Fibroblast of lung (primary cell): Measurements from ENCODE around the gene EDA. TPM values are rescaled to one million over a fixed set of nuclear protein-coding genes. Genes with fewer than 3 reads are reported as not detected.

Source experiments
- DNase-seq, 2 donors: peaks; one replicate each; pipeline versions ENCODE4 v3.0.0 to v3.0.0-alpha.2; 2010; ENCODE audit warnings: low read depth in 2 of 2
- H2AFZ ChIP-seq: 2 replicates; pipeline ENCODE4 v1.5.1; 2012; ENCODE audit warnings: low read length, control low read depth, inconsistent platforms
- H3K27ac ChIP-seq: 2 replicates; pipeline ENCODE4 v1.5.1; 2011; ENCODE audit warnings: low read length, control low read depth; ENCODE audit not compliant: insufficient read depth
- H3K27me3 ChIP-seq: 2 replicates; pipeline ENCODE4 v1.5.1; 2011; ENCODE audit warnings: mild to moderate bottlenecking, low read length; ENCODE audit not compliant: control insufficient read depth, insufficient read depth
- H3K36me3 ChIP-seq: 2 replicates; pipeline ENCODE4 v1.5.1; 2011; ENCODE audit warnings: low read length; ENCODE audit not compliant: control insufficient read depth, insufficient read depth
- H3K4me1 ChIP-seq: 2 replicates; pipeline ENCODE4 v1.5.1; 2011; ENCODE audit warnings: low read length; ENCODE audit not compliant: control insufficient read depth, insufficient read depth; ENCODE audit errors: extremely low read depth
- H3K4me2 ChIP-seq: 2 replicates; pipeline ENCODE4 v1.5.1; 2011; ENCODE audit warnings: low read length, control low read depth; ENCODE audit not compliant: insufficient read depth; ENCODE audit errors: extremely low read depth
- H3K4me3 ChIP-seq, 4 experiments: fragments of 200-600 bp in 1 of 4; sonication (generic) in 1 of 4; replicated peaks in 1 of 4; 2 replicates each; pipeline ENCODE4 v1.5.1; 2011 to 2016; ENCODE audit warnings: low read length in 4 of 4, low read depth in 3 of 4, mild to moderate bottlenecking in 3 of 4, control low read depth in 2 of 4, inconsistent platforms in 1 of 4, mixed read lengths in 1 of 4; ENCODE audit not compliant: insufficient read depth in 1 of 4; ENCODE audit errors: control extremely low read depth in 1 of 4
- H3K79me2 ChIP-seq: 2 replicates; pipeline ENCODE4 v1.5.1; 2012; ENCODE audit warnings: mild to moderate bottlenecking, low read length, inconsistent platforms; ENCODE audit not compliant: control insufficient read depth, insufficient read depth
- H3K9ac ChIP-seq: 2 replicates; pipeline ENCODE4 v1.5.1; 2011; ENCODE audit warnings: mild to moderate bottlenecking, low read length, control low read depth; ENCODE audit not compliant: insufficient read depth
- H3K9me3 ChIP-seq: 2 replicates; pipeline ENCODE4 v1.5.1; 2012; ENCODE audit warnings: low read depth, low read length; ENCODE audit not compliant: control insufficient read depth, insufficient read depth
- H4K20me1 ChIP-seq: 2 replicates; pipeline ENCODE4 v1.5.1; 2011; ENCODE audit warnings: low read length; ENCODE audit not compliant: control insufficient read depth, insufficient read depth; ENCODE audit errors: extremely low read depth
- EZH2 ChIP-seq: IDR thresholded peaks from 2 replicates; pipeline ENCODE4 v1.5.1; 2012; ENCODE audit warnings: low read length, control low read depth, mild to moderate bottlenecking; ENCODE audit errors: missing control alignments
- polyA plus RNA-seq, 2 donors: library from polyadenylated mRNA; depleted of rRNA in 1 of 2; stranded (reverse) in 1 of 2; unstranded in 1 of 2; fragments of >200 nt; gene quantifications; 2 replicates each; pipeline ENCODE4 v1.2.1, GENCODE V29; 2011 to 2012; ENCODE audit warnings: missing spikeins in 1 of 2
- total RNA-seq: library from RNA; depleted of rRNA; stranded (reverse); fragments of >200 nt; gene quantifications from 2 replicates; pipeline ENCODE4 v1.2.1, GENCODE V29; 2014
- TF ChIP-seq, protein P1 (sequence below), 2 donors: IDR thresholded peaks in 1 of 2; conservative IDR thresholded peaks in 1 of 2; 1 replicate in 1 of 2; 2 replicates in 1 of 2; pipeline ENCODE4 v1.5.1; 2011 to 2012; ENCODE audit warnings: low read length in 2 of 2, control low read depth in 1 of 2, inconsistent platforms in 1 of 2, low read depth in 1 of 2, mild to moderate bottlenecking in 1 of 2

The EDA gene
- total and polyA plus RNA-seq, 2 donors (not counting 1 experiment from before 2014, with no cell fraction given): 0.17 to 0.20 TPM

DNA sequence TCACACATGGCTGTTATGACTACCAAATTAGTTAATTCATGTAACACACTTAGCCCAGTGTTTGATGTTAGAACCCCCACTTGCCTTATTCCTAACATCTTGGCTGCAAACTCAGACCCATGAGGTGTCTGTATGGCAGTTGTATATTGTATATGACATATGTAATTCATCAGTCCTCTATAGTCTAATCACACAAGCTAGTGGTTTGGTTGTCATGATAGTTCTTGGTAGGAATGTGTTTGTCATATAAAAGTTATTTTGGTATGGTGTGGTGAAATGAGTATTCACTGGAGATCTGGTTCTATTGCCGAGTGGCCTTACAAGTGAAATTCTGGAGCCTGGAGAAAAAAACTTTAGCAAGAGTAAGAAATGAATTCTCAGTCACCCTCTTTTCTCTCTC is 284.6 kb downstream of the EDA start:
- no peak for TF ChIP-seq EZH2
- TF ChIP-seq, protein P1, sequence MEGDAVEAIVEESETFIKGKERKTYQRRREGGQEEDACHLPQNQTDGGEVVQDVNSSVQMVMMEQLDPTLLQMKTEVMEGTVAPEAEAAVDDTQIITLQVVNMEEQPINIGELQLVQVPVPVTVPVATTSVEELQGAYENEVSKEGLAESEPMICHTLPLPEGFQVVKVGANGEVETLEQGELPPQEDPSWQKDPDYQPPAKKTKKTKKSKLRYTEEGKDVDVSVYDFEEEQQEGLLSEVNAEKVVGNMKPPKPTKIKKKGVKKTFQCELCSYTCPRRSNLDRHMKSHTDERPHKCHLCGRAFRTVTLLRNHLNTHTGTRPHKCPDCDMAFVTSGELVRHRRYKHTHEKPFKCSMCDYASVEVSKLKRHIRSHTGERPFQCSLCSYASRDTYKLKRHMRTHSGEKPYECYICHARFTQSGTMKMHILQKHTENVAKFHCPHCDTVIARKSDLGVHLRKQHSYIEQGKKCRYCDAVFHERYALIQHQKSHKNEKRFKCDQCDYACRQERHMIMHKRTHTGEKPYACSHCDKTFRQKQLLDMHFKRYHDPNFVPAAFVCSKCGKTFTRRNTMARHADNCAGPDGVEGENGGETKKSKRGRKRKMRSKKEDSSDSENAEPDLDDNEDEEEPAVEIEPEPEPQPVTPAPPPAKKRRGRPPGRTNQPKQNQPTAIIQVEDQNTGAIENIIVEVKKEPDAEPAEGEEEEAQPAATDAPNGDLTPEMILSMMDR (conservative IDR thresholded peaks at IDR 0.05 in 1 of 2, IDR thresholded peaks at IDR 0.05 in 1 of 2; ENCODE audit: low read depth in 1 of 2, low read length in 2 of 2): no peak
- Histone ChIP-seq H3K27me3 (no peaks in the 10 kb centered on the region), H3K4me3 (no peak overlapping the region), H3K9me3 (no peaks in the 10 kb centered on the region), H2AFZ (no peak overlapping the region), H3K27ac (no peak overlapping the region), H3K36me3 (no peaks in the 10 kb centered on the region), H3K79me2 (no peaks in the 10 kb centered on the region), H3K4me1 (no peaks in the 10 kb centered on the region), H3K4me2 (no peak overlapping the region), H4K20me1 (peaks cover 2% of the 10 kb centered on the region), H3K9ac (no peak overlapping the region)
- no peak for DNase-seq

DNA sequence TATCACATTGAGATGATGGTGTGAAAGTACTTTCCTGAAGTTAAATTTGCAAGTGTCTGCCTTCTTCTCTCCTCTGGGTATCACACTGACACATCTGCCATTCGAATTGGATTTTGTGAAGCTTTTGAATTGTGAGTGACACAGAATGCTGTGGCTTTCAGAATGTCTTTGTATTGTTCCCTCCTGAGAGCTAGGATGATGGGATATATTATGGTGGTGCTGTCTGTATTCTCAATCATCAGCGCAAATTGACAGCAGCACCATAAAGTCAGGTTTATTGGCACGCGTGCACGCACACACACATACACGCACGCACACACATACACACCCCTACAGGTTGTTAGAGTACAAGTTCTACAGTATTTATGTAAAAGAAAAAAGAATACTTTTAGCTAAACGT is 290.5 kb downstream of the EDA start:
- Histone ChIP-seq H3K4me3 (no peak overlapping the region), H3K79me2 (no peaks in the 10 kb centered on the region), H3K27ac (no peak overlapping the region), H3K27me3 (no peaks in the 10 kb centered on the region), H2AFZ (no peak overlapping the region), H3K4me1 (no peaks in the 10 kb centered on the region), H3K4me2 (no peak overlapping the region), H4K20me1 (no peaks in the 10 kb centered on the region), H3K9me3 (no peaks in the 10 kb centered on the region), H3K36me3 (no peaks in the 10 kb centered on the region), H3K9ac (no peak overlapping the region)
- TF ChIP-seq EZH2: no peak
- TF ChIP-seq, protein P1 (conservative IDR thresholded peaks at IDR 0.05 in 1 of 2, IDR thresholded peaks at IDR 0.05 in 1 of 2; ENCODE audit: low read depth in 1 of 2, low read length in 2 of 2): no peak
- DNase-seq: no peak

DNA sequence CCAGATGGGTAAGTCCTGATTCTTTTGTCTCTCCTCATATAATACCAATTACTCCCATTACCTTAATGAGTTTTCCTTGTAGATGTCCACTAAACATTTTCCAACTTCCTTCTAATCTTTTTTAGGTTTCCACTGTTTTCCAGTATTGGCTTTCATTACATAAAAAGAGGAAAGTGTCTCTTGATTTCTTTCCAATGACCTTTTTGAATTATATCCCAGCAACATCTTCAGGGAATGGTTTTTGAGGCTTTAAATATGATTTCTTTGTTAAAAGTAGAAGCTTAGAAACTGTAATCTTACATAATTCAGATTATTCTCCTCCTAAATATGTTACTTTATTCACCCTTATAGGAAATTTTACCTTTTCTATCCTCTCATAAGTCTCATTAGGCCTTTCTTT is 298.9 kb downstream of the EDA start:
- no peak overlapping the region for H3K4me2 ChIP-seq
- H3K79me2 ChIP-seq: no peaks in the 10 kb centered on the region
- H3K9me3 ChIP-seq: no peaks in the 10 kb centered on the region
- H4K20me1 ChIP-seq: no peaks in the 10 kb centered on the region
- H3K27ac ChIP-seq: no peak overlapping the region
- no peak overlapping the region for H3K9ac ChIP-seq
- H3K27me3 ChIP-seq: no peaks in the 10 kb centered on the region
- H2AFZ ChIP-seq: no peak overlapping the region
- H3K4me3 ChIP-seq: no peak overlapping the region
- DNase-seq: no peak
- TF ChIP-seq, protein P1 (conservative IDR thresholded peaks at IDR 0.05 in 1 of 2, IDR thresholded peaks at IDR 0.05 in 1 of 2; ENCODE audit: low read depth in 1 of 2, low read length in 2 of 2): no peak
- no peak for TF ChIP-seq EZH2
- H3K36me3 ChIP-seq: no peaks in the 10 kb centered on the region
- H3K4me1 ChIP-seq: no peaks in the 10 kb centered on the region
